Loucy (cell line): Measurements from ENCODE around the gene NBDY.

Source experiments
- EZH2phosphoT487 ChIP-seq: fragments of 200-600 bp; IDR thresholded peaks from 2 replicates; pipeline ENCODE4 v1.6.1; 2018; ENCODE audit warnings: antibody characterized with exemption, mild to moderate bottlenecking, moderate library complexity, borderline replicate concordance
- TF ChIP-seq, protein P1 (sequence below): fragments of 200-600 bp; sonication (generic); conservative IDR thresholded peaks from 2 replicates; pipeline ENCODE4 v1.5.1; 2014; ENCODE audit warnings: mild to moderate bottlenecking, antibody characterized with exemption, low read length

DNA sequence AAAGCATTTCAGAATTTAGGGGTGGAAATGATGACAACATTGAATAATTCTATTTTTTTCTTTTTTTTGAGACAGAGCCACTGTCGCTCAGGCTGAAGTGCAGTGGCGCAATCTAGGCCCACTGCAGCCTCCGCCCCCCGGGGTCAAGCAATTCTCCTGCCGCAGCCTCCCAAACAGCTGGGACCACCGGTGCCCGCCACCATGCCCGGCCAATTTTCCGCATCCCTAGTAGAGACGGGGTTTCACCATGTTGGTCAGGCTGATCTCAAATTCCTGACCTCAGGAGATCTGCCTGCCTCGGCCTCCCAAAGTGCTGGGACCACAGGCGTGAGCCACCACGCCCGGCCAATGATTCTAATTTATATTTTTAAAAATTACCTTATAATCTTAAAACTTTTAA, 7.2 kb downstream of the NBDY start:
- TF ChIP-seq, protein P1, sequence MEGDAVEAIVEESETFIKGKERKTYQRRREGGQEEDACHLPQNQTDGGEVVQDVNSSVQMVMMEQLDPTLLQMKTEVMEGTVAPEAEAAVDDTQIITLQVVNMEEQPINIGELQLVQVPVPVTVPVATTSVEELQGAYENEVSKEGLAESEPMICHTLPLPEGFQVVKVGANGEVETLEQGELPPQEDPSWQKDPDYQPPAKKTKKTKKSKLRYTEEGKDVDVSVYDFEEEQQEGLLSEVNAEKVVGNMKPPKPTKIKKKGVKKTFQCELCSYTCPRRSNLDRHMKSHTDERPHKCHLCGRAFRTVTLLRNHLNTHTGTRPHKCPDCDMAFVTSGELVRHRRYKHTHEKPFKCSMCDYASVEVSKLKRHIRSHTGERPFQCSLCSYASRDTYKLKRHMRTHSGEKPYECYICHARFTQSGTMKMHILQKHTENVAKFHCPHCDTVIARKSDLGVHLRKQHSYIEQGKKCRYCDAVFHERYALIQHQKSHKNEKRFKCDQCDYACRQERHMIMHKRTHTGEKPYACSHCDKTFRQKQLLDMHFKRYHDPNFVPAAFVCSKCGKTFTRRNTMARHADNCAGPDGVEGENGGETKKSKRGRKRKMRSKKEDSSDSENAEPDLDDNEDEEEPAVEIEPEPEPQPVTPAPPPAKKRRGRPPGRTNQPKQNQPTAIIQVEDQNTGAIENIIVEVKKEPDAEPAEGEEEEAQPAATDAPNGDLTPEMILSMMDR: no peak
- no peak for TF ChIP-seq EZH2phosphoT487
